Gastrocnemius medialis (tissue), 4 donors: ENCODE data around the gene RNF112. TPM values are rescaled to one million over a fixed set of nuclear protein-coding genes. Genes with fewer than 3 reads are reported as not detected.

Experiments used
- ATAC-seq, 2 donors: fragments of 150-250 bp; one replicate each; pipeline ENCODE4 v1.9.1; 2016
- DNase-seq, 2 donors: peaks; one replicate each; pipeline ENCODE4 v3.0.0-alpha.2; 2019
- H3K27ac ChIP-seq, 4 donors: fragments of 200-600 bp; sonication (generic); 1 replicate in 1 of 4; 2 replicates in 3 of 4; pipeline ENCODE4 v1.5.1; 2016 to 2018; ENCODE audit warnings: mild to moderate bottlenecking in 2 of 4, moderate library complexity in 1 of 4
- H3K27me3 ChIP-seq, 3 donors: fragments of 200-600 bp; sonication (generic) in 2 of 3; 1 replicate in 1 of 3; 2 replicates in 2 of 3; pipeline versions ENCODE4 v1.5.1 to v1.6.0; 2016 to 2019; ENCODE audit warnings: mild to moderate bottlenecking in 1 of 3, moderate library complexity in 1 of 3
- H3K36me3 ChIP-seq, 2 donors: fragments of 200-600 bp; sonication (generic) in 1 of 2; one replicate each; pipeline ENCODE4 v1.5.1; 2017 to 2018
- H3K4me1 ChIP-seq, 2 donors: fragments of 200-600 bp; sonication (generic) in 1 of 2; one replicate each; pipeline ENCODE4 v1.5.1; 2016 to 2017; ENCODE audit warnings: mild to moderate bottlenecking in 2 of 2
- H3K4me3 ChIP-seq, 4 donors: fragments of 200-600 bp; sonication (generic) in 3 of 4; 1 replicate in 1 of 4; 2 replicates in 3 of 4; pipeline ENCODE4 v1.5.1; 2016 to 2019; ENCODE audit warnings: mild to moderate bottlenecking in 2 of 4
- H3K9me3 ChIP-seq, 3 donors: fragments of 200-600 bp; sonication (generic) in 2 of 3; 1 replicate in 1 of 3; 2 replicates in 2 of 3; pipeline ENCODE4 v1.5.1; 2016 to 2019
- POLR2A ChIP-seq, 2 donors: fragments of 450-650 bp; IDR thresholded peaks; one replicate each; pipeline ENCODE4 v1.6.1; 2017; ENCODE audit warnings: antibody characterized with exemption in 2 of 2, mild to moderate bottlenecking in 2 of 2, moderate library complexity in 2 of 2
- in situ Hi-C, 4 donors: fragments of 200-750 bp; cut with MboI; loops; one replicate each; pipeline versions ENCODE4 v1.15.0 to v1.8.0; 2017; ENCODE audit warnings: low sequenced_read_pairs in 4 of 4
- intact Hi-C: fragments of 100-400 bp; cut with DNase I; formaldehyde crosslinking; loops from one replicate; pipeline ENCODE4 v1.15.1; 2023; ENCODE audit warnings: low total_unique reads
- total RNA-seq, 4 donors: library from RNA; depleted of rRNA; stranded (reverse); fragments of >200 nt; gene quantifications; one replicate each; pipeline versions ENCODE4 v1.1.0 to v1.2.3, GENCODE V29; 2016
- TF ChIP-seq, protein P1 (sequence below), 5 experiments: fragments of 450-650 bp in 3 of 5; fragments of 200-600 bp in 2 of 5; sonication (generic) in 2 of 5; IDR thresholded peaks in 4 of 5; conservative IDR thresholded peaks in 1 of 5; 1 replicate in 4 of 5; 2 replicates in 1 of 5; pipeline ENCODE4 v1.5.1; 2016 to 2019; ENCODE audit warnings: antibody characterized with exemption in 5 of 5, mild to moderate bottlenecking in 3 of 5, moderate library complexity in 3 of 5

RNF112 gene, protein sequence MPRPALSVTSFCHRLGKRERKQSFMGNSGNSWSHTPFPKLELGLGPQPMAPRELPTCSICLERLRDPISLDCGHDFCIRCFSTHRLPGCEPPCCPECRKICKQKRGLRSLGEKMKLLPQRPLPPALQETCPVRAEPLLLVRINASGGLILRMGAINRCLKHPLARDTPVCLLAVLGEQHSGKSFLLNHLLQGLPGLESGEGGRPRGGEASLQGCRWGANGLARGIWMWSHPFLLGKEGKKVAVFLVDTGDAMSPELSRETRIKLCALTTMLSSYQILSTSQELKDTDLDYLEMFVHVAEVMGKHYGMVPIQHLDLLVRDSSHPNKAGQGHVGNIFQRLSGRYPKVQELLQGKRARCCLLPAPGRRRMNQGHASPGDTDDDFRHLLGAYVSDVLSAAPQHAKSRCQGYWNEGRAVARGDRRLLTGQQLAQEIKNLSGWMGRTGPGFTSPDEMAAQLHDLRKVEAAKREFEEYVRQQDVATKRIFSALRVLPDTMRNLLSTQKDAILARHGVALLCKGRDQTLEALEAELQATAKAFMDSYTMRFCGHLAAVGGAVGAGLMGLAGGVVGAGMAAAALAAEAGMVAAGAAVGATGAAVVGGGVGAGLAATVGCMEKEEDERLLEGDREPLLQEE
- under 1 TPM; 0.51 to 0.98 (median 0.57) TPM for total RNA-seq

DNA sequence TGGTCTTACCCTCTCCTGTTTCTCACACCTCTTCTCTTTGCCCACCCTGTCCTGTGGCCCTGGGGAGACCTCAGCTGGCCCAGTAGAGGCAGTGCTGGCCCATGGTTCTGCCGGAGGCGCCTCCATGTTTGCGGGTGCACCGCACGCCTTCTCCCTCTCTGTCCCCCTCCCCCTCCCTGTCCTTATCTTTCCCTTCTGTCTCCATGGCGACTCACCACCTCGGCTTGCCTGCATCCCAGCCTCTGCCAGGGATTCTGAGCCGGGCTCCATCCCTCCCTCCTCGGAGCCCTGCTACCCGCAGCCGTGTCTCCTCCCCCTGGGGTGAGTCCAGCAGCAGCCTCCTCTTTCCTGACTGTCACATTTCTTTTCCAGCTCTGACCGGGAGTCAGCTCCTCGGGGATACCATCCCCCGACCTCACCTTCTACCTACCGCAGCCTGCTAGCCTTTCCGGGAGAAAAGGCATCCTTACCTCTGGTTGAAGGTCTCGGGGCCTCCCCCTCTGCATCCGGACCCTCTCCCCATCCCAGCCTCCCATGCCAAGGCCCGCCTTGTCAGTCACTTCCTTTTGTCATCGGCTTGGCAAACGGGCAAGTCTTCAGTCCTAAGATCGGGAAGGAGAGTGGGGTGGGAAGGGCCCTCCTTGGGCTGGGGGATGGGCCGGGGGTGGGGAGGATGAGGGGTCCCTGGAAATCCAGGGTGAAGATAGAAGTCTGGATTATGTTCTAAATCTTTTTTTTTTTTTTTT lies at the start of gene RNF112:
Gene RNF112 (plus strand): TSS at position 358 of the 746 bp plus-strand sequence. CDS start 177 bp downstream, at position 535.
- intact Hi-C loops, result no loop called here
- H3K27ac ChIP-seq, result no peak within 1 kb of the TSS
- H3K4me3 ChIP-seq, result peak within 1 kb of the TSS in 2 of 4 donors; percentile 21 to 24
- no peaks in the 10 kb centered on the region for H3K27me3 ChIP-seq
- ATAC-seq (no peak), DNase-seq (no peak)
- H3K9me3 ChIP-seq, result no peaks in the 10 kb centered on the region
- in situ Hi-C loops, result no loop called here
- no peaks in the 10 kb centered on the region for H3K36me3 ChIP-seq
- TF ChIP-seq, protein P1, sequence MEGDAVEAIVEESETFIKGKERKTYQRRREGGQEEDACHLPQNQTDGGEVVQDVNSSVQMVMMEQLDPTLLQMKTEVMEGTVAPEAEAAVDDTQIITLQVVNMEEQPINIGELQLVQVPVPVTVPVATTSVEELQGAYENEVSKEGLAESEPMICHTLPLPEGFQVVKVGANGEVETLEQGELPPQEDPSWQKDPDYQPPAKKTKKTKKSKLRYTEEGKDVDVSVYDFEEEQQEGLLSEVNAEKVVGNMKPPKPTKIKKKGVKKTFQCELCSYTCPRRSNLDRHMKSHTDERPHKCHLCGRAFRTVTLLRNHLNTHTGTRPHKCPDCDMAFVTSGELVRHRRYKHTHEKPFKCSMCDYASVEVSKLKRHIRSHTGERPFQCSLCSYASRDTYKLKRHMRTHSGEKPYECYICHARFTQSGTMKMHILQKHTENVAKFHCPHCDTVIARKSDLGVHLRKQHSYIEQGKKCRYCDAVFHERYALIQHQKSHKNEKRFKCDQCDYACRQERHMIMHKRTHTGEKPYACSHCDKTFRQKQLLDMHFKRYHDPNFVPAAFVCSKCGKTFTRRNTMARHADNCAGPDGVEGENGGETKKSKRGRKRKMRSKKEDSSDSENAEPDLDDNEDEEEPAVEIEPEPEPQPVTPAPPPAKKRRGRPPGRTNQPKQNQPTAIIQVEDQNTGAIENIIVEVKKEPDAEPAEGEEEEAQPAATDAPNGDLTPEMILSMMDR (IDR thresholded peaks at IDR 0.05 in 4 of 5, conservative IDR thresholded peaks at IDR 0.05 in 1 of 5), result no peak
- no peak for TF ChIP-seq POLR2A (IDR thresholded peaks at IDR 0.05)
- no peaks in the 10 kb centered on the region for H3K4me1 ChIP-seq

DNA sequence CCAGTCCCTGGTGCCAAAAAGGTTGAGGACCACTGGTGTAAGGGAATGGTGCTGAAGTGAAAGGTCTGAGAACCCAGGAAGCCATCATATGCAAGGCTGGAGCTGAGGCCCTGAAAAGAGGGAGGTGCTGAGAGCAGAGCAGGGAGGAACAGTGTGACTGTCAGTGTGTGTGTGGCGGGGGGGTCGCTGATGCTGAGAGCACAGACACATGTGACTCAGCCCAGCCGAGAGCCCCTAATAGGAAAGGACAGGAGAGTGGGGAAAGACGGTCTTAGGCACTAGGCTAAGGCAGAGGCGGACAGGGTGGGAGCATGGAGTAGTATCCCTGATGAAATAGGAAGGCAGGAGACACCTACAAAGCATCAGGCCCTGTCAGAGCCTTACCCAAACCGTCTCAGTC lies 49.7 kb upstream of the RNF112 start:
- Histone ChIP-seq H3K27ac (peak overlapping the region in 1 of 4 donors; percentile 87), H3K4me1 (peaks cover 4 to 9% of the 10 kb centered on the region in 2 donors), H3K27me3 (no peaks in the 10 kb centered on the region), H3K4me3 (no peak overlapping the region), H3K36me3 (no peaks in the 10 kb centered on the region), H3K9me3 (no peaks in the 10 kb centered on the region)
- no peak for ATAC-seq
- in situ Hi-C loops (loop anchor here (5.0 to 25.0 kb wide), 4 partner anchors 86 to 403 kb away; partner anchors contain the start of gene ALDH3A2 (in 1 of the 4)), intact Hi-C loops (loop anchor here (5.0 kb wide), 2 partner anchors 286 to 391 kb away; partner anchors contain the start of gene ALDH3A2)
- TF ChIP-seq POLR2A (IDR thresholded peaks at IDR 0.05), result no peak
- TF ChIP-seq, protein P1 (IDR thresholded peaks at IDR 0.05 in 4 of 5, conservative IDR thresholded peaks at IDR 0.05 in 1 of 5), result no peak
- DNase-seq, result no peak

DNA sequence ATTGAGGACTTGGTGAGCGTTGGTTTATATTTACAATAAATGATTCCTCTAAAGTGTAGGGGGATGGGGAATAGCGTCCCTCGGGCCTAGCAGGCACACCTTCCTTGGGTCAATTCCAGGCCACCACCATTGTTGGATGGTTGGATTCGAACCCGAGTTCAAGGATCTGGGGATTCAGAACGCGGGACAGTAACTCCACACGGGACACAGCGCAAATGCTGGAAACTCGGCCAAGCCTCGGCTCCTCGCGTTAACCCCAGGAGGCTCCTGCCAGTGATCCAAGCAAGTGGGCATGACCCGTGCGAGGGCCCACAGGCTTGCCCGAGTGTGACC lies 49.1 kb upstream of the RNF112 start:
- Histone ChIP-seq H3K4me3 (peak overlapping the region; percentile 60 to 86 (median 72)), H3K27me3 (no peaks in the 10 kb centered on the region), H3K36me3 (no peaks in the 10 kb centered on the region), H3K27ac (peak overlapping the region; percentile 79 to 92 (median 84)), H3K9me3 (no peaks in the 10 kb centered on the region), H3K4me1 (peaks cover 4 to 9% of the 10 kb centered on the region in 2 donors)
- ATAC-seq (no peak), DNase-seq (no peak)
- intact Hi-C loops, result loop anchor here (1.0 to 5.0 kb wide), 5 partner anchors 16 to 405 kb away; partner anchors contain the start of genes ALDH3A2 and MAPK7
- in situ Hi-C loops, result loop anchor here (5.0 to 25.0 kb wide), 4 partner anchors 85 to 403 kb away; partner anchors contain the start of gene ALDH3A2 (in 1 of the 4)
- TF ChIP-seq, protein P1 (IDR thresholded peaks at IDR 0.05 in 4 of 5, conservative IDR thresholded peaks at IDR 0.05 in 1 of 5), result no peak
- no peak for TF ChIP-seq POLR2A (IDR thresholded peaks at IDR 0.05)

DNA sequence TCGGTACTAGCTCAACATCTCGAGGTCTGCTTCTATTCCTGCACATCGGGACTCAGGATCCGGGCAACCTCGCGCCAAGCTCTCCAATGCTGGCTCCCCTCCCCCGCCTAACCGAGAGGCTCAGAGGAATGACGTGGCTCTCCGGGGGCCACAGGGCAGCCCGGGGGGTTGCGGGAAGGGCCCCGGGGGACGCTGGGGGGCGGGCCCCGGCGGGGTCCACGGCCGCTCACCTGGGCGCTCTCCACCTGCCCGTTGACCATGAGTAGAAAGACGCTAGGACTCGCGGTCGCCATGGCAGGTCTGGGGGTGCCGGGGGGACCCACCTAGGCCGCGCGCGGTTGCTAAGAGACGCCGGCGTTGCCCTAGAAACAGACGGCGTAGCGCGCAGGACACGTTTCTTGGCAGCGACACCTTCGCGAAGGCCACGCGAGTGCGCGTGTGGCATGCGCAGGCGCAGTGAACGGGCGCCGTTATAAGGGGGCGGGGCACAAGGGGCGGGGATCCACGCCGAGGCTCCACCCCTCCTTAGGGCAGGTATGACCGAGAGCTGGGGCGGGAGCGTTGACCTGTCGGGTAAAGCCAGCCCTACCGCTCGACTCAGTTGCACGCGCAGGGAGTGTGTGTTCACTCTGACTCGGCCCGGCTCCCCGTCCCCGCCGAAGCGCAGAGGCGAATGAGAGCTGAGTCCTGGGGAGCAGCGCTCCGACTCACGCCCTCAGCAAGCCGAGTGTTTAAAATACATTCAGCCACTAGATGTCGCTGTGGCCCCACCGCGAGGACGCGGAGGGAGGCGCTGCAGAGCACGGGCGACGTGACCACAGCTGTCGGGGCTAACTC lies 48.5 kb upstream of the RNF112 start, which contains the start of gene B9D1:
Gene B9D1 (minus strand): TSS at position 447 of the 837 bp plus-strand sequence. CDS start 154 bp downstream, at position 293.
- in situ Hi-C loops, result loop anchor here (5.0 to 25.0 kb wide), 4 partner anchors 85 to 402 kb away; partner anchors contain the start of gene ALDH3A2 (in 1 of the 4)
- intact Hi-C loops, result loop anchor here (1.0 to 5.0 kb wide), 5 partner anchors 16 to 404 kb away; partner anchors contain the start of genes ALDH3A2 and MAPK7
- peak; percentile 96 to 97 for ATAC-seq

More for the DNA sequence above, 48.5 kb upstream of the RNF112 start, which contains the start of gene B9D1:
- Histone ChIP-seq H3K27me3 (no peaks in the 10 kb centered on the region), H3K4me1 (peaks cover 4 to 9% of the 10 kb centered on the region in 2 donors), H3K27ac (peak within 1 kb of the TSS; percentile 79 to 92 (median 84)), H3K9me3 (no peaks in the 10 kb centered on the region), H3K36me3 (no peaks in the 10 kb centered on the region), H3K4me3 (peak within 1 kb of the TSS; percentile 60 to 86 (median 72))
- peak; percentile 86 to 93 for DNase-seq
- TF ChIP-seq POLR2A (IDR thresholded peaks at IDR 0.05), result peak in 1 of 2 donors; percentile 44
- TF ChIP-seq, protein P1 (IDR thresholded peaks at IDR 0.05 in 4 of 5, conservative IDR thresholded peaks at IDR 0.05 in 1 of 5), result peak; percentile 99
